ENCODE results near the gene TRIM66. TPM values are rescaled to one million over a fixed set of nuclear protein-coding genes. Genes with fewer than 3 reads are reported as not detected.

TRIM66 gene
- total RNA-seq, 1 donor from 2014 or later: 7.8 TPM

GRCh38 chr11:8658321-8659057, 24.0 kb downstream of the TRIM66 start:
- no peak for DNase-seq (ENCODE audit: low spot score)

GRCh38 chr11:8656291-8656690, 26.2 kb downstream of the TRIM66 start:
- DNase-seq (ENCODE audit: low spot score): no peak

DNA sequence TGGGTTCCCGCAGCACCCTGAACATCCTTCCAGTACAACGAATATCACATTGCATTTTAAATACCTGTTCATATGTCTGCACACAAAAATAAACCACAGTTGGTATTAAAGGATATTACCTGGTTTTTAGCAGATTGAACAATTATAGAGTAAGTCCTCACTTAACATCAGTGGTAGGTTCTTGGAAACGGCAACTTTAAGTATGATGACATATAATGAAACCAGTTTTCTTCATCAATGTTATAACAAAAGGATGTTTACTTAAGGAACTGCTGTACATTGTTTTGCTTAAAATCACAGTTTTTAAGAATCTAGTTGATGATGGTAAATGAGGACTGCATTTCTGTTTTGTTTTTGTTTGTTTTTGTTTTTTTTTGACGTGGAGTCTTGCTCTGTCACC, 28.0 kb downstream of the TRIM66 start:
- no peak for DNase-seq (ENCODE audit: low spot score)

- no peak for DNase-seq (ENCODE audit: low spot score)
Observed at GRCh38 chr11:8652140-8652539, 30.3 kb downstream of the TRIM66 start.

DNA sequence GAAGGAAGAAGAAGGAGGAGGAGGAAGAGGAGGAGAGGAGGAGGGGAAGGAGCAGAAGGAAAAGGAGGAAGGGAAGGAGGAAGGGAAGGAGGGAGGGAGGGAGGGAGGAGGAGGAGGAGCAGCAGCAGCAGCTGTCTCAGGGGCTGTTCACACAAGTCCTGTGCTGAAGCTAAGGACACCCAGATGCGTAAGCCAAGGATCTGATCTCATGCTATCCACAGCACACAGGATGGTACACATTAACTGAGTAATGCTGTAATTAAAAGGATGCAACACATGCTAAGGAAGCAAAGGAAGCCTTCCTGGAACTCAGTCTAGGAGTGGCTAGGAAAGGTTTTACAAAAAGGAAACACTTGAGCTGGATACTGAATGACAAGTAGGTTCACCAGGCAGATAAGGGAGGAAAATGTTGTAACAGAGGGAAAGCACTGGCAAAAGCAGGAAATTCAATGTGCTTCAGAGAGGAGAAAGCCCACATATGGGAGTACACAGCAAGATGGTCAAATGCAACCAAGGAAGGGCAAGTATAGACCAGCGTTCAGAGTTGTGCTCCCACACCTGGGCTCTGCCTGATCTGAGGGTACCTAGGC, 32.0 kb downstream of the TRIM66 start:
- DNase-seq (ENCODE audit: low spot score): no peak

GRCh38 chr11:8649361-8649760, 33.1 kb downstream of the TRIM66 start:
- no peak for DNase-seq (ENCODE audit: low spot score)

GRCh38 chr11:8646873-8647272, 35.6 kb downstream of the TRIM66 start:
- DNase-seq (ENCODE audit: low spot score): no peak

DNA sequence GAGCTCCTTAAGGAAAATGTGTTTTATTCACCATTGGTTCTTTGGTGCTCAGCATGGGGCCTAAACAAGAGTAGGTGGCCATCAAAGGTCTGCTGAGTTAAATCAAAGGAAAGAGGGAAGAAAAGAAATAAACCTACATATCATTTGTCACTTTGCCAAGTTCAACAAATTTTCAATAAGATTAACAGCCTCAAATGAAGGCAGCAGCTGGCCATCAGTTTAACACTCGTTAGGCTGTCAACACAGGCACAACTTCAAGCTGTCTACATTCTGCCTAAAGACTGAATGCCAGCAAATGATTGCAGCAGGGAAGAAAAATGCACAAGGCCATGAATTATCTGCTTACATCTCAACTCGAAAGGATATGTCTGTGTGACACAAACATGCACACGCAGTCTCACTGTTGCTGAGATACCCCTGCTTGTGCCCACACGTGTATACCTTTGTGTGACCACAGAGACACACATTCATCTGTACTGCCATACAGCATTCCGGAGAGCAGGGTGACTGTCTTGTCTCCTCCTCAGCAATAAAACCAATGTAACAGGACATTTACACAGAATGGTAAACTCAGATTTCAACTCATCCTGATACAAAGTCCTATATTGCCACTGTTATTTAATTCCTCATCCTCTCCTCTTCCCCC, 40.1 kb downstream of the TRIM66 start:
- no peak for DNase-seq (ENCODE audit: low spot score)

DNA sequence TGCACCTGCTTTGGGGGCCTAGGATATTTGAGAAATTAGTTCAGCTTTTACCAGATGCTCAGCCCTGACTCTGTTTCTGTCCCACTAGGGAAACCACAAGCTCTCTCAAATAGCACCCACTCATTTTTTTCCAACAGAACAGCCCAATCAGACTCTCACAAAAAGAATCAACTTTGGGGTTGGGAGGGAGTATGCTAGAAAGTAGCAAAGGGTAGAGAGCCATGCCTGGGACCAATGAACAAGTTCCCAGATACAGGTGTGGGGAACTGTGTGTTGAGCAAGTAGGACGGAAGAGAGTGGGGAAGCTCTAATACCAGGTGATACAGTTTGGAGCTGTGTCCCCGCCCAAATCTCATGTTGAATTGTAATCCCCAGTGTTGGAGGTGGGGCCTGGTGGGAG, 41.1 kb downstream of the TRIM66 start:
- DNase-seq (ENCODE audit: low spot score): no peak

GRCh38 chr11:8640267-8640906, 42.1 kb downstream of the TRIM66 start:
- no peak for DNase-seq (ENCODE audit: low spot score)

DNA sequence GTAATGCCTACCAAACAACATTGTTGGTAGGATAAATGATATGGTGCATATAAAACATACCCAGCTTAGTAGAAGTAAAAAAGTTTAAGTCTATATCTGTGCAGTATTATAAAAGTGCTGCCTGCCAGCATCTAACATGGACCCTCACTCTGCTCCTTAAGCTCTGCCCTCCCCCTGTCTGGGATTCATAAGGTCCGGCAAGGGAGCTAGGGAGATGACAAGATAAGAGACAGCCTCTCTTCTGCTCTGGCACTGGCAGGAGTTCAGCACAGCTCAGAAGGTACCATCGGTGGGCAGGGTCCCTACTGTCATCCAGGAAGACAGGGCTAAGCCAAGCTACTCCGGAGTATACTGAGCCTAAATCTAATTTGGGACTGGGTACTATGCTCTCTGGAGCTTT, 42.8 kb downstream of the TRIM66 start:
- no peak for DNase-seq (ENCODE audit: low spot score)

- no peak for DNase-seq (ENCODE audit: low spot score)
Observed at GRCh38 chr11:8638300-8638699, 44.2 kb downstream of the TRIM66 start.

- DNase-seq (ENCODE audit: low spot score): no peak
Observed at GRCh38 chr11:8636127-8636526, 46.3 kb downstream of the TRIM66 start.

GRCh38 chr11:8634498-8634897, 48.0 kb downstream of the TRIM66 start:
- no peak for DNase-seq (ENCODE audit: low spot score)

GRCh38 chr11:8631395-8632118, 50.9 kb downstream of the TRIM66 start:
- no peak for DNase-seq (ENCODE audit: low spot score)

GRCh38 chr11:8624698-8625097, 57.8 kb downstream of the TRIM66 start:
- DNase-seq (ENCODE audit: low spot score): no peak

GRCh38 chr11:8621147-8621546, 61.3 kb downstream of the TRIM66 start:
- no peak for DNase-seq (ENCODE audit: low spot score)

DNA sequence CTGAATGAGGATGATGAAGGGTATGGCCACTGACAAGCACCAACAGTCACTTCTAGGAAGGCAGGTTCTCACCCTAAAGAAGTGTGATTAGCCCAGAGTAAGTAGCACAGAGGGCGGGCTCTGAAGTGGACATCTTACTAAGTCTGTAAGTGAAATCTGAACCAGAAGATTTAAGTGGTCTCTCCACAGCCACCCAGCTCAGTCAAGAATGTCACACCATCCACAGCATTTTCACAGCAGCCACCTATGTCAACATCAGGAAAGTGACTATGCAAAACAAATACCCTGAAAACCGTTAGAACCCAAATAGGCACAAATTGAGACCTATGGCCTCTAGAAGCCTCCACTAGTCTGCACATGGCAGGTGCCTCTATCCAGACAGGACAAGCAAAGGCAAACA, 65.4 kb downstream of the TRIM66 start:
- DNase-seq (ENCODE audit: low spot score): no peak

DNA sequence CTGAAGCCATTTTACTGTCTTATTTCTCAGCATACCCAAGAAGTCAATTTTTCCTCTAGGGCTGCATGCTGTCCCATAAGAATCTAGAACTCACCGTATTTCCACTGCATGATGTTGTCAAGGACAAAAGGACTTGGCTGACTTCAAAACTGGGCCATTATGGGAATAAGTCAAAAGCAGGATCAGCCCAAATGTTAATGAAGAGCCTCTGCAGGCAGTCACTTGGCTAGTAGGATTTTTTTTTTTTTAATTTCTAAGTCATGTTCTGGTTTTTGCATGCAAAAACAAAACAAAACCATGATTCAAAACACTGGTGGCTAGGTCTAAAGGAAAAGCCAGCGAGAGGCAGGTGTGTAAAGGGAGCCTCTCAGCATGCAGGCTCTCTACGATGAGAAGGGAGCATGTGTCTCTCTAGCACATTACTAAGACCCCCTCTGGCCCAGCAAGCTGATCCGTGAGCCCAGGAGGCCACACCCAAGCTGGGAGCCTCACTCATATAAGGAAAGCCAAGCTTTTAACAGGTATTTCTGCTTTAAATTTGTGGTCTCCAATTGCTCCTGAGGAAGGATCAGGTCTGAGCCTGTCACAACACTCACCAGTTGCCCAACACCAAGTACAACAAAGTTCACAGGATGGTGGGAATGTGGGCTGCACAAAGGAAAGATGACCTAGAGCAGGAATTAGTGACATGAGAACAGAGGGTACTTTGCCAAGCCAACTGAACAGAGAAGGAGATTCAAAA, 67.0 kb downstream of the TRIM66 start:
- DNase-seq (ENCODE audit: low spot score): no peak

DNA sequence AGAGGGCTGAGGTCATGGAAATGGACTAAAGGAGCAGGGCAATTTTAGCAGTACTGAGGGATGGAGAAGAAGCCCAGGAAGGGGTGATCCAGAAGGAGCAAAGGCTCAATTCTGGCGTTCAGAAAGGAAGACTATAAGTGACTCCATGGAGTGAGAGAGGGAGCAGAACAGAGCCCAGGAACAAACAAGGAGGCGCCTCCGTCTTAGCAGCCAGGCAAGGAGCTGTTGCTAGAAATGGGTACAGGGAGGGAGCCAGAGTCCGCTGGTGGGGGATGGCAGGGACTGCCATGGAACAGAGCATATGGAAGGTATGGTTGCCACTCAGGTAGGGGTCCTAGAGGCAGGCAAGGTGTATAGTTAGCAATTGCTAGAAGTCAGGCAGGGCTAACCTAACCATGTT, 68.0 kb downstream of the TRIM66 start:
- no peak for DNase-seq (ENCODE audit: low spot score)

DNA sequence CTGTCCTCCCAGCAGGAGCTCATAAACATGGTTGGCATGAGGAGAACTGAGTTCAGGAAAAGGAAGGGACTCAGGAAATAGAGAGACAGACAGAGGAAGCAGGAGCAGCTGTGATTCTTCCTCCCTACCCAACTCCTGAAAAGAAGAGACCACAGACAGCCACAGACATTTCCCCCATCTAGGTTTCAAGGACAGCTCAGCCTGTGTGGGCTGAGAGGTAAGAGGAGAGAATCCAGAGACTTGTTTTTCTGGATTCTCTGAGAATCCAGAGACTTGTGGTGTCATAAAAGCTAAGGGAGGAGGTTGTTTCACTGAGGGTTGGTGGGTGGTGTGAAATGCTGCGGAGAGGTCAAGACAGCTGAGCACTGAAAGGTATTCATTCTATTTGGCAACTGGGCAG, 69.4 kb downstream of the TRIM66 start:
- no peak for DNase-seq (ENCODE audit: low spot score)

Measured in mesenteric fat pad (tissue), 1 donor.